BJ (cell line): ENCODE results near the gene PACS1. TPM values are rescaled to one million over a fixed set of nuclear protein-coding genes. Genes with fewer than 3 reads are reported as not detected.
"Not testable (repeated sequence)": the region's sequence is repeated elsewhere in the genome, so short reads cannot be mapped to it uniquely, and the experiment has no call there.

Experiments
- CTCF ChIA-PET: fragments of 350-600 bp; formaldehyde crosslinking; extraction: SDS; loops from one replicate; lab custom pipeline; 2021; ENCODE audit warnings: antibody characterized with exemption, inconsistent platforms; lab: Yijun Ruan, JAX
- POLR2A ChIA-PET: fragments of 300-600 bp; sonication (Branson Sonifier 250); formaldehyde crosslinking; extraction: SDS; loops from one replicate; lab custom pipeline; 2021; ENCODE audit warnings: antibody characterized with exemption; lab: Charles Lee
- DNase-seq: peaks from one replicate; pipeline ENCODE4 v3.0.0-alpha.2; 2011; ENCODE audit warnings: low read depth
- H3K27me3 ChIP-seq: 2 replicates; pipeline ENCODE4 v1.6.0; 2011; ENCODE audit warnings: low read length; ENCODE audit not compliant: control insufficient read depth, insufficient read depth
- H3K36me3 ChIP-seq: 2 replicates; pipeline ENCODE4 v1.5.1; 2011; ENCODE audit warnings: low read length; ENCODE audit not compliant: control insufficient read depth, insufficient read depth
- H3K4me3 ChIP-seq: 2 replicates; pipeline ENCODE4 v1.5.1; 2011; ENCODE audit warnings: low read depth, mild to moderate bottlenecking, control low read depth, low read length
- polyA plus RNA-seq: library from polyadenylated mRNA; depleted of rRNA; stranded (reverse); fragments of >200 nt; gene quantifications from 2 replicates; pipeline ENCODE4 v1.2.3, GENCODE V29; 2011
- TF ChIP-seq, protein P1 (sequence below): IDR thresholded peaks from 2 replicates; pipeline ENCODE4 v1.5.1; 2011; ENCODE audit warnings: low read depth, mild to moderate bottlenecking, control low read depth, inconsistent platforms, low read length, moderate library complexity; ENCODE audit not compliant: insufficient read depth

Gene PACS1
- polyA plus RNA-seq, 1 experiment: 34.3 TPM

DNA sequence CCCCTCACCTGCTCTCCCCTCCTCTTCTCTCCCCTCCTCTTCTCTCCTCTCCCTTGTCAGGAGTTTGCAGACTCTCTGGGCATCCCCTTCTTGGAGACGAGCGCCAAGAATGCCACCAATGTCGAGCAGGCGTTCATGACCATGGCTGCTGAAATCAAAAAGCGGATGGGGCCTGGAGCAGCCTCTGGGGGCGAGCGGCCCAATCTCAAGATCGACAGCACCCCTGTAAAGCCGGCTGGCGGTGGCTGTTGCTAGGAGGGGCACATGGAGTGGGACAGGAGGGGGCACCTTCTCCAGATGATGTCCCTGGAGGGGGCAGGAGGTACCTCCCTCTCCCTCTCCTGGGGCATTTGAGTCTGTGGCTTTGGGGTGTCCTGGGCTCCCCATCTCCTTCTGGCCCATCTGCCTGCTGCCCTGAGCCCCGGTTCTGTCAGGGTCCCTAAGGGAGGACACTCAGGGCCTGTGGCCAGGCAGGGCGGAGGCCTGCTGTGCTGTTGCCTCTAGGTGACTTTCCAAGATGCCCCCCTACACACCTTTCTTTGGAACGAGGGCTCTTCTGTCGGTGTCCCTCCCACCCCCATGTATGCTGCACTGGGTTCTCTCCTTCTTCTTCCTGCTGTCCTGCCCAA, 206.0 kb downstream of the PACS1 start:
- DNase-seq: no peak
- ChIA-PET CTCF (no interaction called here), POLR2A (no interaction called here)
- TF ChIP-seq, protein P1, sequence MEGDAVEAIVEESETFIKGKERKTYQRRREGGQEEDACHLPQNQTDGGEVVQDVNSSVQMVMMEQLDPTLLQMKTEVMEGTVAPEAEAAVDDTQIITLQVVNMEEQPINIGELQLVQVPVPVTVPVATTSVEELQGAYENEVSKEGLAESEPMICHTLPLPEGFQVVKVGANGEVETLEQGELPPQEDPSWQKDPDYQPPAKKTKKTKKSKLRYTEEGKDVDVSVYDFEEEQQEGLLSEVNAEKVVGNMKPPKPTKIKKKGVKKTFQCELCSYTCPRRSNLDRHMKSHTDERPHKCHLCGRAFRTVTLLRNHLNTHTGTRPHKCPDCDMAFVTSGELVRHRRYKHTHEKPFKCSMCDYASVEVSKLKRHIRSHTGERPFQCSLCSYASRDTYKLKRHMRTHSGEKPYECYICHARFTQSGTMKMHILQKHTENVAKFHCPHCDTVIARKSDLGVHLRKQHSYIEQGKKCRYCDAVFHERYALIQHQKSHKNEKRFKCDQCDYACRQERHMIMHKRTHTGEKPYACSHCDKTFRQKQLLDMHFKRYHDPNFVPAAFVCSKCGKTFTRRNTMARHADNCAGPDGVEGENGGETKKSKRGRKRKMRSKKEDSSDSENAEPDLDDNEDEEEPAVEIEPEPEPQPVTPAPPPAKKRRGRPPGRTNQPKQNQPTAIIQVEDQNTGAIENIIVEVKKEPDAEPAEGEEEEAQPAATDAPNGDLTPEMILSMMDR: no peak
- Histone ChIP-seq H3K27me3 (no peaks in the 10 kb centered on the region), H3K4me3 (no peak overlapping the region), H3K36me3 (peaks cover 33% of the 10 kb centered on the region)

DNA sequence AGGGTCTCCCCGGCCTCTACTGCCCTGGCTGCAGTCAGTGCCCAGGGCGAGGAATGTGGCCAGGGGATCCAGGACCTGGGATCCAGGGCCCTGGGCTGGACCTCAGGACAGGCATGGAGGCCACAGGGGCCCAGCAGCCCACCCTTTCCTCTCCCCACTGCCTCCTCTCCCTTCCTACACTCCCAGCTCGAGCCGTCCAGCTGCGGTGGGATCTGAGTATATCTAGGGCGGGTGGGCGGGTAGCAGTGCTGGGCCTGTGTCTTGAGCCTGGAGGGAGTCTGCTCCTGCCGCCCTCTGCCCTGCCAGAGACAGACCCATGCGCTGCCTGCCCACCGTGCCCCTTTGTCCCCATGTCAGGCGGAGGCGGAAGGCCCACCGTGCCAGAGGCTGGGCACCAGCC, 206.5 kb downstream of the PACS1 start:
- POLR2A ChIA-PET, H3K4me3 ChIP-seq, H3K27me3 ChIP-seq, DNase-seq: not testable (repeated sequence)
- peaks cover 32% of the 10 kb centered on the region for H3K36me3 ChIP-seq
- CTCF ChIA-PET: interaction anchor here (0.8 kb wide), 1 partner anchor 8 kb away, joined by 3 read pairs; the partner anchor contains the start of gene RAB1B

DNA sequence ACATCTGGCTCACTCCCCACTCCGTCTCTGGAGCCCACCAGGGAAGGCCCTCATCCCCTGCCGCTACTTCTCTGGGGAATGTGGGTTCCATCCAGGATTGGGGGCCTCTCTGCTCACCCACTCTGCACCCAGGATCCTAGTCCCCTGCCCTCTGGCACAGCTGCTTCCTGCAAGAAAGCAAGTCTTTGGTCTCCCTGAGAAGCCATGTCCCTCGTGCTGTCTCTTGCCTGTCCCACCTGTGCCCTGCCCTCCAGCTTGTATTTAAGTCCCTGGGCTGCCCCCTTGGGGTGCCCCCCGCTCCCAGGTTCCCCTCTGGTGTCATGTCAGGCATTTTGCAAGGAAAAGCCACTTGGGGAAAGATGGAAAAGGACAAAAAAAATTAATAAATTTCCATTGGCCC, 207.0 kb downstream of the PACS1 start:
- DNase-seq, H3K4me3 ChIP-seq, POLR2A ChIA-PET, H3K27me3 ChIP-seq: not testable (repeated sequence)
- CTCF ChIA-PET: interaction anchor here (0.8 to 1.0 kb wide), 2 partner anchors 9 to 11 kb away, joined by 3 read pairs; partner anchors contain the start of gene RAB1B
- peaks cover 27% of the 10 kb centered on the region for H3K36me3 ChIP-seq

DNA sequence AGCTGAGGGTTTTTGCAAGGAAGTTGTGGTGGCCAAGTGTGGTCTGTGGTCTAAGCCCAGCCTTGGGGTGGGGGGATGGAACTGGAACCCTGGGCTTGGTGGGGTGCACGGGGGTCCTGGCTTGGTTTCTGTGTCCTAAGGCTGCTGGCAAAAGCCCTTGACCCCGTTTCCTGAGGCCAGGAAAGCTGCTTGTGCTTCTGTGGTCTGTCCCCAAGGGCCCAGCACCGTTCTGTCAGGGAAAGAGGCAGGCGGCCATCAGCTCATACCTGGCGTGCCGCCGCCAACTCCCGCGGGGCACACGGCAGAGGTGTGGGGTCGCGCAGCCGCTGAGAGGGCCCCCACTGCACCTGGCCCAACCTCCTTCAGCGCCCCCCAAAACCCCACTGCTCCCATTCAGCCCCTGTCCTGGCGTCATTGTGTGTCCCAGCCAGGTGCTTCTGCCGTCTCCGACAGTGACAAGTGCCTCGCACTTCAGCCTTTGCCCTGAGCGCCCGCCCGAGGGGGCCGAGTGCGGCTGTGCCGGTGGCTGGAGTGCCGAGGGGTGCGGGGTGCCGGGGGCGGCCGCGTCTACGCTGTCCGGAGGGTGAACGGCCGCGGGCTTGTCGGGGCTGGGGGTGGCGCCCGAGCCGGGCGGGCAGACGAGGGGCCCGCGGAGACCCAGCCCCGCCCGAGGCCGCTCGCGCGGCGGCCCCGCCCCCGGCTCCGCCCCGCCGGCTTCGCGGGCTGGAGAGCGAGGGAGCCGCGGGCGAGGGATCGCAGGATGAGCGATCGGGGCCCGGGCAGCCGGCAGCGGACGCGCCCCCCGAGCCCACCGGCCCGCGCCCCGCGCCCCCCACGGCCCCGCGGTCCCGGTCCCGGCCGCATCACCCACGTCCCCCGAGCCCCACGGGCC, 207.6 kb downstream of the PACS1 start, which contains the start of gene CNIH2:
Gene CNIH2, plus strand, starts transcription at position 705 of the 892 bp plus-strand sequence. CDS start 282 bp downstream, outside the sequence.
- DNase-seq: no peak
- no peaks in the 10 kb centered on the region for H3K27me3 ChIP-seq
- H3K4me3 ChIP-seq: peak within 1 kb of the TSS; percentile 22
- H3K36me3 ChIP-seq: peaks cover 22% of the 10 kb centered on the region
- ChIA-PET CTCF (interaction anchor here (0.8 to 1.0 kb wide), 2 partner anchors 9 to 10 kb away, joined by 3 read pairs; partner anchors contain the start of gene RAB1B), POLR2A (no interaction called here)
- TF ChIP-seq, protein P1: no peak

DNA sequence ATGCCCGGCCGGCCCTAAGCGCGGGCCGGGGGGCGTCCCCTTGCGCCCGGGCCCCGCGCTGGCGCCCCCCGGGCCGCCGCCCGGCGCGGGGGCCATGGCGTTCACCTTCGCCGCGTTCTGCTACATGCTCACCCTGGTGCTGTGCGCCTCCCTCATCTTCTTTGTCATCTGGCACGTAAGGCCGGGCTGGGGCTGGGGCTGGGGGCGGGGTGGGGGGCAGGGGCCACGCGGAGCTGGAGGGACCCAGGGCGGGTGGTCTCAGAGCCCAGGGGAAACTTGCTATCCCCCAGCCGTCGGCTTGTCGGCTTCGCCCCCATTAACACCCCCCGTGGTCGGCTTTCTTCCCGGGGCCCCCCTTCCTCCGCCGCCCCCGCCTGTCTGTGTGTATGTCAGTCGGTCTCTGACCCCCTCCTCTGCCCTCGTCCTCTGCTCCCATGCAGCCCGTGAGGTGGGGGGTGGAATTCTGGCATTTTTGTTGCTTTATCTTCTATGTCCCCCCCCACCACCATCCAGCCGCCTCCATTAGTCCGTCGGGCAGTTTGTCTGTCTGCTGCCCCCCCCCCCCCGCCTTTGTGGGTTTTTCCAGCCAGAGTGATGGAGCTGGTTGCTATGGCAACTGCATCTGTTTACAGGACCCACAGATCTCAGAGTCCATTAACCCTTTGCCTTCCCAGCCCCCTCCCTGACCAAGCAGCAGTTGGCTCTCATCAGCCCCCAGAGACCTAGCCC, 208.5 kb downstream of the PACS1 start:
- no peaks in the 10 kb centered on the region for H3K27me3 ChIP-seq
- DNase-seq: no peak
- ChIA-PET CTCF (no interaction called here), POLR2A (interaction anchor here (0.6 kb wide), 1 partner anchor 56 kb away, joined by 4 read pairs; no protein-coding TSS in a partner anchor)
- H3K36me3 ChIP-seq: peaks cover 14% of the 10 kb centered on the region
- H3K4me3 ChIP-seq: peak overlapping the region; percentile 4; the same call in 1 of the 2 replicates
- TF ChIP-seq, protein P1: no peak
